Hindlimb muscle (tissue), 1 donor: ENCODE measurements around the gene GMPR2. TPM values are rescaled to one million over a fixed set of nuclear protein-coding genes. Genes with fewer than 3 reads are reported as not detected.
"Not testable (repeated sequence)": the region's sequence is repeated elsewhere in the genome, so short reads cannot be mapped to it uniquely, and the experiment has no call there.

Experiments
- DNase-seq: peaks from one replicate; pipeline ENCODE4 v3.0.0-alpha.2; 2013
- polyA plus RNA-seq: library from polyadenylated mRNA; unstranded; fragments of 120-200 nt; gene quantifications from one replicate; pipeline ENCODE4 v1.2.1, GENCODE V29; 2013; ENCODE audit not compliant: insufficient read length

GMPR2 gene
- polyA plus RNA-seq, 1 donor = 45.8 TPM

DNA sequence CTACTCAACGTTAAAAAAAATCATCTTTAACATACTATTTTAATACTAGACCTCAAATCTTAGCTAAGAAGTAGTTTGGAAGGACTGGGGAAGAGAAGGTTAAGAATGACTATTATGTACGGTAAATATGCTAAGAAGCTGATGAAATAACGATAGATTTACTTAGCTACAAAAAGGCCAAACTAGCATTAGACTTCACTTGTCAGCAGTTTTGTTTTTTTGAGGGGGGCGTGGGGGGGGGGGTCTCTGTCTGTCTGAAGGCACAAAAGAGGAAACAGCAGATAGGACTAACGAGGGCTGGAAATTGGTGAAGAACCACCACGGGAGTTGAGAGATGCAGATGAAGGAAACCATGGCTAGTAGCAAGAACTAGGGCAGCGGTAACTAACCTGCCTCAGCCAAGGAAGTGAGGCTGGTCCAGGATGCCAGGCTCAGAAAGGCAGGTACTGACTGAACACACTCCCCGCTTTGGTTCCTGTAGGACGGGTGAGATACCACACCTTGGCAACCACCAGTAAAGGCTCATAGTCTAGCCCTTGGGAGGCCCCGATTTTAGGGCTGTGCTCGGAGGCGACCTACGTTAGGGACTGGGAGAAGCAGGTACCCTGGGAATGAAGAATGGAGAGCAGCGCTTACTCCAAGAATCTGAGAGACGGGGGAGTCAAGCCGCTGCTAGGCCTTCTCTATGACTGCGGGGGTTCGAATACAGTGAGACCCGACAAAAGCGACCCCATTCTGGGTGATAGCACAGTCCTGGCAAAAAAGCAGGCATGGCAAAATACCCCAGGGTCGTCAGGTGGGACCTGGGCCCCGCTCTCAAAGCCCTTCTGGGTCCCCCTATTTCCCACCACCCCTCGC is 1.2 kb upstream of the GMPR2 start:
- no peak for DNase-seq

DNA sequence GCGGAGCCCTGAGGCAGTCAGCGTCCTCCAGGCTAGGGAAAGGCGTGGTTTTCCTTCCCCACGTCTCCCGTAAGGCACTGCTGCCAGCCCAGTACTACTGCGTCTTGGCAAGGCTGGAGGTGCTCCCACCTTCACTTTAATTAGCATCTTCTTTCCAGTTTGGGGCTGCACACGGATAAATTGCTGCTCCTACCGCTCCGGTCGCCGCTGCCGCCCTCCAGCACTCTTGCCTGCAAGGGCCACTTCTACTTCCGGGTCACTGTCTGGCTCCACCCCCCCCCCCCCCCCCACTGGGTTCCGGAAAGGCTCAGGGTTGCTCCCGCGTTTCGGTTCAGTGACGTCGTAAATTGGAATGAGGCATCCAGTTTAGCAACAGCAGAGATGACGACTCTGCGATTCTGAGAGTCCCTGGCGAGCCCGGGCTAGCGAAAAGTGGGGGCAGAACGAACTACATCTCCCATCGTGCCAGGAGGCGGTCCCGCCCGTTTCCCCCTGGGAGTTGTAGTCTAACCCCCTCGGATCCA is 546 bp upstream of the GMPR2 start, which contains the start of gene NEDD8:
NEDD8 (minus strand) TSS at position 247 of the 524 bp plus-strand sequence; CDS start at position 147, 100 bp downstream.
- peak; percentile 91 for DNase-seq

DNA sequence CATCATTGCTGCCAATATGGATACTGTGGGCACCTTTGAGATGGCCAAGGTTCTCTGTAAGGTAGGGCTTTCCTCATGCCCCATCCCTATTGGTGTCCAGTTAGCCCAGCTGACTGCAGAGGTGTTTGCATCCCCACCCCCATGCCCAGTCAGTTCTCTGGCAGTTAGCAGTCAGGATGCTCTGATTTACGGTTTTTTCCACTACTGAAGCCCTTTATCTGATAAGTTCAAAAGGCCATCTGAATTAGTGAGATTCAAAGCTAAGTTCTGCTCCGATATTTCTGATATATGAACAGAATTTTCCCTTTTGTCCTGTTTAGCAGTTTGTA is 773 bp downstream of the GMPR2 start:
- no peak for DNase-seq

DNA sequence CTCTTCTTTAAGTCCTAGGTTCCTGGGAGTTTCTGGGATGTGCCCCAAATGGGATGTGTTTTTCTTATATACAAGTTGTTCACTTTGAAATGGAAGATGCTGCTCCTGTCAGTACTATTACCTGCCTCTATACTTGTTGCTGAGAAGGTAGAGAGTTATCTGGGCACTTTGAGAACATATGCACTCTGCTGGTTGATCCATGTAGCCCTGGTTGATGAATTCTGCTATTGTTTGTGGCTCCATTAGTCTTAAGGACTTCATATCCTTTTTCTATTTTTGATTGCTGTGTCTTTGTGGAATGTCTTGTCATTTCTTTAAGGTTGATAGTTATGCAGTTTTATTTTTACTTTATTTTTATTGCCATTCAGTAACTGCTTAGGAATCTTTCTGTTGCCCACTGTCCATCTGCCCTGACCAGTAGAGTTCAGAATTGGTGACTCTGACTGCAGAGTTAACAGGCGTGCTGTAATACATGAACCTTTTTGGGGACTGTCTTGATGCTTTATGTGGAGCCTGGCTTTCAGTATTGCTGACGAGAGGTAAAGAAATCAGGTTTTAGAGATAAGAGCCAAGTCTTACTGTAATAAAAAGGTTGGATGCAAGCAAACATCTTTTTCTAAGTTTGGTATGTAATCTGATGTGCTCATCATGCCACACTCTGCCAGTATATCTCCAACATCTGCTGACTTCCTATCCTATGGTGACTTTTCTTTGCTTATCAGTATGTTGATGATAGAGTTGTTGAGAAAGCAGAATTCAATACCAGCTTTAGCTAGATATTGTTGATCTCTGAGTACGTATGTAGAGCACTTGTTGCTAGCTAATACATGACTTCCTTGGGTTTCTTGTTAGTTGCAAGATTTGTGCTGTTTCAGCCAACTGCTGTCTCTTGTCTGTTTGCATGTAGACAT is 1.6 kb downstream of the GMPR2 start:
- DNase-seq = no peak

DNA sequence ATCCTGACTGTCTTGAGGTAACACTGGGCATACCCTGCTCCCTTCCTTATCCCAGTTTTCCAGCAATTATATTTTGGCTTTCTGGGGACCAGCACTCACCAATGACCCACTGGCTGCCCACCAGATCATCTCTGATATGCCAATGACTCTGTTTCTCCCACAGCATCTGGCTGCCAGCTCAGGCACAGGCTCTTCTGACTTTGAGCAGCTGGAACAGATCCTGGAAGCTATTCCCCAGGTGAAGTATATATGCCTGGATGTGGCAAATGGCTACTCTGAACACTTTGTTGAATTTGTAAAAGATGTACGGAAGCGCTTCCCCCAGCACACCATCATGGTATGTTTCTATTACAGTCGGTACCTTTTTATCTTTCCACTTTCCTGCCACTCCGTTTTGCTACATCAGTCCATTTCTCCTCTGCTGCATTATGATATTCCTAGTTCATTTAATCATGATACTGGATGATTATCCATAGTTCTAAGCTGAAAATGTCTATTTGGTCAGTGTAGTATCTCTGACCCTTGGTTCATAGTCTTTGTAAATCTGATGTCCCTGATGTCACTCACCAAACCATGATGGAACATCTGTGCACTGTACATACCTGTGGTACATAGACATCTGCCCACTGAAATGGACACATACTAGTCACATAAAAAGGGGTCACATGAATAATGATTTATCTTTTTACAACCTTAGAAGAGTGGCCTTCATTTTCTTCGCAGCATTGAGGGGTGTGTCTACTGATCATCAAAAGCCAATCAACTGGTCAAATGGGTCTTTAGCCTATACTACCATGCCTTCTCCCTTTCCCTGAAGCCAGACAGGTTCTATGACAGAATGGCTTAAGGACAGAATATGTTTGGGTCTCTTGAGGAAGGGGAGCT is 3.3 kb downstream of the GMPR2 start:
- no peak for DNase-seq

DNA sequence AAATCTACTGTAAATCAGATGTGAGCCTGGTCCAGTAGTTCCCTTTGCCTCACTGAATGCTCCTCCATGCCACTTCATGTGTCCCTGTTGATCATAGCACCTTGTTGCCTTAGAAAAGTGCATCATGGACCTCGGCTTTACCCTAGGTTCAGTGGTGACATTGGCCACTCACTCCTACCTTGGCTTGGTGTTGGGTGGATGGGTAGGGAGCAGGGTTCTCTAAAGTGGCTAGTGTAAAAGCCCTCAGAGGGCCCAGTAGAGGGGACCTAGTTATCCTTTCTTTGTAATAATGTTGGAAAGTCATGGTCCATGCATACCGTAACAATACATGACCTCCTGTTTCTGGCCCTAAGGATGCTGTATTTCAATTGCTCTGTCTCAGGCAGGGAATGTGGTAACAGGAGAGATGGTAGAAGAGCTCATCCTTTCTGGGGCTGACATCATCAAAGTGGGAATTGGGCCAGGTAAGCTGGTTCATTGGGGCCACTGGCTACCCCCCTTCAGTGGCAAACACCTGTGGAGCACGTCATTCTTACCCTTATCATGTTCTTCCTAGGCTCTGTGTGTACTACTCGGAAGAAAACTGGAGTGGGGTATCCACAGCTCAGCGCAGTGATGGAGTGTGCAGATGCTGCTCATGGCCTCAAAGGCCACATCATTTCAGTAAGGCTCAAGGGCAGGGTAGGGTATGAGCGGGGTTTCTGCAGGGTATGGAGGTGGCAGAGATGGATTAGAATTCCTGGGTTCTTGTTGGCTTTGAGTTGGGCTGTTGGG is 4.1 kb downstream of the GMPR2 start:
- DNase-seq = no peak

DNA sequence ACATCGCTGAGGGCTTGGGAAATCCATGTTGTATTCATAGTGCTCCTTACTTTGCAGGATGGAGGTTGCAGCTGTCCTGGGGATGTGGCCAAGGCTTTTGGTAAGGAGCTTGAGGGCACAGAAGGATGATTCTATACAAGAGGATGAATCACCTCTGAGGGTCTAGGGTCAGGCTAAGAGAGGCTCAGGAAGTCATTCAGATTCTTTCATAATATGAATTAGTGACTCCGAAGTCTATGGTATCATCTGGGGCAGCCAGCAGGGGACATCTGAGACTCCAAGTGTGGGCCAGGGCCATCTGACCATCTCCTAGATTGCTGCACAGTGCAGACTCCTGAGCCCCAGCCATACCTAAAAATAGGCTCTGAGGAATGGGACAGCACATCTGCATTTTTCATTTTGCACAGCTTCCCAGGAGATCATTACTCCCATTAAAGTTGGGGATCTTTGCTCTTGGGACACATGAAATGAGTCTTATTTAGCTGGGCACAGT is 4.8 kb downstream of the GMPR2 start:
- no peak for DNase-seq

DNA sequence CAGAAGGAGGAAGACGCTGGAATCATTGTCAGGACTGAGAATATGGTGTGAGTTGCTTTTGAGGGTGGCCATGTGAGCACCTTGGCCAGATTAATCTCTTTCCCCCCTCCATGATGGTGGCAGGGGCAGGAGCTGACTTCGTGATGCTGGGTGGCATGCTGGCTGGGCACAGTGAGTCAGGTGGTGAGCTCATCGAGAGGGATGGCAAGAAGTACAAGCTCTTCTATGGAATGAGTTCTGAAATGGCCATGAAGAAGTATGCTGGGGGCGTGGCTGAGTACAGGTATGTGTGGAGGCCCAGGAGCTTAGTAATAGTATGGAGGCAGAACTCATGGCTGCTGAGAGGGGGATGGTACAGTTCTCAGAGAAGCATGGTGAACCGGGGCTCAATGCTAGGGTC is 5.4 kb downstream of the GMPR2 start:
- no peak for DNase-seq

DNA sequence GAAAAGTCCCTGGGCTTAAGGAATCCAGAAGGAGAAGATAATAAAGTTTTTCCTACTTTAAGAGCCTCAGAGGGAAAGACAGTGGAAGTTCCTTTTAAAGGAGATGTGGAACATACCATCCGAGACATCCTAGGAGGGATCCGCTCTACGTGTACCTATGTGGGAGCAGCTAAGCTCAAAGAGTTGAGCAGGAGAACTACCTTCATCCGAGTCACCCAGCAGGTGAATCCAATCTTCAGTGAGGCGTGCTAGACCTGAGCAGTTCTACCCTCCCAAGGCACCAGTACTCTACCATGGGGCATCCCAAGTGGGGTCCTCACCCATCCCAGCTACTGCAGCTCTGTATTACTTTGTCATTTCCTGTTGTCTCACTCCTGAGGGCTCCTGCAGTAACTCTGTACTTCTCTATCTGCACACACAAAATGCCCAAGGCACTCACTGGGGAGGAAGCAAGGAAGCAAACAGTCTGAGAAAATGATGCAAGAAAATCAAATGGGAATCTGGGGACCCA is 5.9 kb downstream of the GMPR2 start:
- no peak for DNase-seq

DNA sequence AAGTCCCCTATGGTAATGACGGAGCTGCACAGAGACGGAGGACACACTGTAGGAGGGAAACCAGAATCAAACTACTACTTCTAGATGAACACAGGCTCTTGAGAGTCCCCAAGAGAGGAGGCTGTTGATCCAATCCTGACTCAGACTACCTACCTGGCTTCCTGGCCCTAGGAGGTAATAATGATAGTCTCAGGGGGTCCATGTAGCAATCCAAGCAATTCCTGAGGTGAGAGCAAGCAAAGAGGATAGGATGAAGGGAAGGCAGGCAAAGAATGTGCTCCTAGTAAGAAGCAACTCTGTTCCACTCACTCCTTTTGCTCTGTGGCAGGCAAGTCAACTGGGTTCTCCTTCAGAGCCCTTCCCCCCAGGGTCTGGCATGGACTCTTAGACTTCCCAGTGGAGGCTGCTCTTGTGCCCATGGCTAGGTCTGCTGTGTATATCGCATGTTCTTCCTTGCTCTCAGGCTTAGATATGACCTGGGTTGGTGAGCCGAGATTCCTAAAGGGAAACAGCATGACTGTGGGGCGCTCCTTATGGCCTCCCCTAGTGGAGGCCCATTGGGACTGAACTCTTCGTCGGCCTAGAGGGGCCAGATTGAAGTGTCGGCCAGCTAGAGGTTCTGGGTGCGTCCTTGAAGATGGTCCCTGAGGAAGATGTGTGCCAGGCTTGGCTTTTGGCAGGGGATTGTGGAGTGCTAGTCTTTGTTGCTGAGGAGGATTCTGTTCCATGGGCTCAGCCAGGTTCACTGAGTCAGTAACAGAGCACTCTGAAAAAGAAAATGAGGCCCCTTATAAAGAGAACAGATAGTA is 7.6 kb downstream of the GMPR2 start:
- no peak for DNase-seq

DNA sequence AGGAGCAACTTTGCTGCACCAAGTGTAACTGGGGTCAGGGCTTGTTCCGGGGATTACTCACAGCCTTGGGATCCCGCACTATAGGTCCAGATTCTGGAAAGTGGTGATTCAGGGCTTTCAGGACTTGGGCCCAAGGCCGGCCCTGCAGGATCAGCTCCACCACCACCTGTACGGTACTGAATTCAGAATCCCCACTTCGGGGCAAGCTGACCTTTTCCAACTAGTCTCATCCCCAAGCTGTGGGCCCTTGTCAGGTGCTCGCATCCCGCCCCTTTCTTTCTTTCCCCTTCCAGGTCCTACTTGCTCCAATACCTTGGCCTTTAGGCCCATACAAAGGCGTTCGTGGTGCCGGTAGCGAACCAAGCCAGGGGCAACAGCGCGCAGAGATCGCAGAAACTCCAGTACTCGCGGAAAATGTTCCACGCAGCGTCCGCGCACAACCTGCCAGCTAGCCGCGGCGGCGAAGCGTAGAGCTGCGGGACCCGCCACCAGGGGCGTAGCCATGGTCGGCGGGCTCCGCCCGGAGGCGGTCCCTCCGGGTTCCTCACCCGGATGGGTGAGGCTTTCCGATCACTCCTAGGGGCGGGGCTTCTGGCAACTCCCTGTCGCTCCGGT is 9.2 kb downstream of the GMPR2 start:
- DNase-seq = peak; percentile 95

DNA sequence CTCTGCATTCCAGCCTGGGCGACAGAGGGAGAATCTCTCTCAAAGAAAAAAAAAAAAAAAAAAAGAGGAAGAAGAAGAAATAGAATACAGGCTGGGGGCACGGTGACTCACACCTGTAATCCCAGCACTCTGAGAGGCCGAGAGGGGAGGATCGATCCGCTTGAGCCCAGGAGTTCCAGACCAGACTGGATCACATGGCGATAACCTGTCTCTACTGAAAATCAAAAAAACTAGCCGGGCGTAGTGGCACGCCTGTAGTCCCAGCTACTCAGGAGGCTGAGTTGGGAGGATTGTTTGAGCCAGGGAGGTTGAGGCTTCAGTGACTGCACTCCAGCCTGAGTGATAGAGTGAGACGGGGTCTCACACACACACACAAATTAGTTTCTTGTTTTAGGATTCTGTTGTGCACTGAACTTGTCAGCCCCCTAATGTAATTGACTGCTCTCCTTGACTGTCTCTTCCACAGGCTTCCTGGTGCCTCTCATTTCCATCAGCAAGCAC is 10.7 kb downstream of the GMPR2 start:
- DNase-seq = no peak

DNA sequence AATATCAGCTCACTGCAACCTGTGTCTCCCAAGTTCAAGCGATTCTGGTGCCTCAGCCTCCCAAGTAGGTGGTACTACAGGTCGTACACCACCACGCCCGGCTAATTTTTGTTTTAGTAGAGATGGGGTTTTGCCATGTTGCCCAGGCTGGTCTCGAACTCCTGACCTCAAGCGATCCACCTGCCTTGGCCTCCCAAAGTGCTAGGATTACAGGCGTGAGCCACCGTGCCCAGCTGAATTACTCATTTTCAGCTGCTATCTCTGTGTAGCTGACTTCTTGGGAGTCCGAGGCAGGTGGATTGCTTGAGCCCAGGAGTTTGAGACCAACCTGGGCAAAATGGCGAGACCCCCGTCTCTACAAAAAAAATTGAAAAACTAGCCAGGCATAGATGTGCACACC is 12.6 kb downstream of the GMPR2 start:
- not testable (repeated sequence) for DNase-seq

DNA sequence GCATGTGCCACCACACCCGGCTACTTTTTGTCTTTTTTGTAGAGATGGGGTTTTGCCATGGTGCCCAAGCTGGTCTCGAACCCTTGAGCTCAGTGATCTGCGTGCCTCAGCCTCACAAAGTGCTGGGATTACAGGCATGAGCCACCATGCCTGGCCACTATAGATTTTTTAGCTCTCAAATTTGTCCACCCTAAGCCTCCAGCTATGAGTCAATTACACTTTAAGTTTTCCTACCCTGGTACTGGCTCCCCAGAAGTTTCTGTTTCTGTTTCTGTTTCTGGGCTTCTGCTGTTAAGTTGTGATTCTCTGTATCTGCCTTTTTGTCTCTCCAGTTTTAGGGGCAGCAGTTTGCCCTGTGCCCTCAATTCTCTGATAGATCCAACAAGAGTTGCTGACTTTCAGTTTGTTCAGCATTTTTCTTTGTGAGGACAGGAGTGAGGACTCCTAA is 14.1 kb downstream of the GMPR2 start:
- DNase-seq = no peak

DNA sequence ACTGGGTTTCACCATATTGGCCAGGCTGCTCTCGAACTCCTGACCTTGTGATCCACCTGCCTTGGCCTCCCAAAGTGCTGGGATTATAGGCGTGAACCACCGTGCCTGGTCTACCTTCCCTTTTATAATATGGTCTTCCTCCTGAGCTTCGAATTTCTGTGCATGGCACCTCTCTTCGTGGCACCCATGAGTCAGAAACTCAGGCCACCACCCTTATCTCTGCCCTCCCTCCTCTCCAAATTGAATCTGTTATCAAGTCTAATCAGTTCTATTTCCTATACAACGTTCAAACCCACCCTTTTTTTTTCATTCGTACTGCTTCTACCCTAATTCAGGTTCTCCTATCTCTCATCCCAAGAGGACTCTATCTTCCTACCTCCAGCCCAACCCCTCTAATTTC is 14.7 kb downstream of the GMPR2 start:
- no peak for DNase-seq

DNA sequence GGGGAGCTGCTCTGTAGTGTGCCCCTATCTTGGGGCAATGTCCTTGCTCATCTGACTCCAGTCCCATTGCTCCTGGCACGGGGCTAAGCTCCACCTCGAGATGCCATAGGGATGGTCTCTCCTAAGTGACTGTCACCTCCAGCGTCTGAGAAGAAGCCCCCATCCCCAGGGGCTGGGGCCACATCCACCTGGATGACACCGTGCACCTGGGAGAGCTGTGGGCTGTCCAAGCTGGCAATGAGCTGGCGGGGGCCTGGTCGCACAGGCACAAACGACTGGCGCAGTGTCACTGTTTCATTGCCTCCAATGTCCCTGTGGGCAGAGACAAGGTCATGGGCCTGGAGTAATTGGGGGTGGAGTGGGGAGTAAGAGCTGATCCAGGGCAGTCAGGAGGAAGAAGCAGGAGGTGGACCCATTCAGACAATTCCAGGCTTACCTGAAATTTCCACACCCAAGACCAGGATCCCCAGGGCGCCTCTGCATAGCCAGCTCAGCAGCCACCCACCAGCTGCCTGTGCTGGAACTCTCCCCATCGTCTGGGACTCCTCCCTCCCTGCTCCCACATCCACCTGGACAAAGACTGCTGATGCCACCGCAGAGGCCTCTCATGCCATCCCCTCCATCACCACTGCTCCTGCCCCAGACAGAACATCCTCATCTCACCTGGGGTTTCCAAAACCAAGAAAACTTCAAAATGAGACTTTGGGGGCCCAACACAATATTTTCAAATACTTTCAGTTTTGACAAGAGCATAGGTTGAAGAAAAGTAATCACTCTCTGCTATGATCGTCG is 16.7 kb downstream of the GMPR2 start:
- no peak for DNase-seq

DNA sequence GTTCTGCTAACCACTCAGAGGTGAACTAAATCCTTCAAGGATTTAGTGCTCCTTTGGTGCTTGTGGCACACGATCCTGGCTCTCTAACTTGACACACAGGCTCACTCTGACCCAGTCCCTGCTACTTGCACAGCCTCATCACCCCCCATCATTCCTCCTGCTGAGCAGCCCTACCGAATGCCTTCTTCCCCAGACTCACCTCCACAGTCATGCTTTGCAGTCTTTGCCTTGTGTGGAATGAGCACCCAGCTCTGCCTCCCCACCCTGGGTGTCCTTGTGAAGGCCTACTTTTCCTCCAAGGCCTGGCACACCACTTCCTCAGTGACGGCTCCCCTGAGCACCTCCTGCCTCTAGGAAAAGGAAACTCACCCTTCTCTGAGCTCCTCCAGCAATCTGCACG is 17.6 kb downstream of the GMPR2 start:
- DNase-seq = no peak

DNA sequence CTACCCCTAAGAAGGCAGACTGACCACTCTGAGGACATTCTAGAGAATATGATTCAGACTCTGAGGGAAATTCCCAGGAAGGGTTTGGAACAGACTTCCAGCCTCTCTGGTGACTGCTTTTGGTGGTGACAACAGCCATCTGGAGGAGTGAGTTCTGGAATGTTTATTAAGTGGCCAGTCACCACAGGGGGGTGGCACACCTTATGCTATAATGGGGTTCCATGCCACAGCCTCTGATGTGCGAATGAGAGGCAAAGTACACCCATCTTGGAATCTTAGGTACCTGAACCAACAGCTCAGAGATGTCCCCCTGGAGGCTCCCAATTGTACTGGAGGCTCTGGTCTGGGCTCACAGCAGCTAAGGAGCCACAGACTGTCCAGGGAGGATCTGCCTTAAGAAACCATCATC is 19.2 kb downstream of the GMPR2 start:
- DNase-seq = no peak
